ENCODE results near the gene BCL11A. TPM values are rescaled to one million over a fixed set of nuclear protein-coding genes. Genes with fewer than 3 reads are reported as not detected.

BCL11A gene
- total and polyA plus RNA-seq, 12 donors: 3.2 to 38.5 (median 22.7) TPM

GRCh38 chr2:60577682-60578283, 24.3 kb upstream of the BCL11A start:
- Histone ChIP-seq H3K27me3 (peaks cover 0 to 49% (median 39%) of the 10 kb centered on the region in 7 donors), H3K9me3 (no peaks in the 10 kb centered on the region), H3K4me1 (peaks cover 0 to 9% (median 4%) of the 10 kb centered on the region in 9 donors), H3K27ac (no peak overlapping the region), H3K4me3 (no peak overlapping the region), H3K36me3 (no peaks in the 10 kb centered on the region)
- no peak for TF ChIP-seq CTCF (IDR thresholded peaks at IDR 0.05)
- 67 to 68% methylated on average over 6 of the region's 6 CpGs for whole genome bisulfite sequencing, 2 donors
- no peak for ATAC-seq
- intact Hi-C loops (cut with DNase I): loop anchor here in 1 of 10 donors (10.0 kb wide), 1 partner anchor 1553 kb away; no protein-coding TSS in a partner anchor
- DNase-seq: no peak

- Histone ChIP-seq H3K36me3 (no peaks in the 10 kb centered on the region), H3K27ac (no peak overlapping the region), H3K4me1 (peaks cover 0 to 10% (median 4%) of the 10 kb centered on the region in 9 donors), H3K4me3 (no peak overlapping the region), H3K9me3 (no peaks in the 10 kb centered on the region), H3K27me3 (peaks cover 0 to 61% (median 53%) of the 10 kb centered on the region in 7 donors)
- DNase-seq: no peak
- WGBS, 2 donors: 92 to 95% methylated on average over 3 of the region's 3 CpGs
- intact Hi-C loops (cut with DNase I): loop anchor here in 1 of 10 donors (10.0 kb wide), 1 partner anchor 1548 kb away; no protein-coding TSS in a partner anchor
- TF ChIP-seq CTCF (IDR thresholded peaks at IDR 0.05): no peak
- no peak for ATAC-seq
Measured at GRCh38 chr2:60573251-60573650, 19.8 kb upstream of the BCL11A start.

- 7 to 9% methylated on average over 9 of the region's 9 CpGs for WGBS, 2 donors
- DNase-seq (no peak), ATAC-seq (no peak)
- H3K9me3 ChIP-seq: no peaks in the 10 kb centered on the region
- no peak overlapping the region for H3K27ac ChIP-seq
- peaks cover 0 to 91% (median 83%) of the 10 kb centered on the region in 7 donors for H3K27me3 ChIP-seq
- no peak for TF ChIP-seq CTCF (IDR thresholded peaks at IDR 0.05)
- H3K4me3 ChIP-seq: peak overlapping the region in 1 of 10 donors; percentile 33
- peaks cover 0 to 10% (median 4%) of the 10 kb centered on the region in 9 donors for H3K4me1 ChIP-seq
- intact Hi-C loops (cut with DNase I): loop anchor here in 1 of 10 donors (10.0 kb wide), 1 partner anchor 1545 kb away; no protein-coding TSS in a partner anchor
- H3K36me3 ChIP-seq: no peaks in the 10 kb centered on the region
Measured at GRCh38 chr2:60570251-60570650, 16.8 kb upstream of the BCL11A start.

- Histone ChIP-seq H3K27me3 (peaks cover 0 to 97% (median 86%) of the 10 kb centered on the region in 7 donors), H3K9me3 (no peaks in the 10 kb centered on the region), H3K27ac (no peak overlapping the region), H3K4me1 (peaks cover 0 to 10% (median 4%) of the 10 kb centered on the region in 9 donors), H3K36me3 (no peaks in the 10 kb centered on the region), H3K4me3 (peak overlapping the region in 5 of 10 donors; percentile 1 to 33 (median 13))
- 3 to 4% methylated on average over 13 of the region's 13 CpGs for WGBS, 2 donors
- DNase-seq (no peak), ATAC-seq (no peak)
- intact Hi-C loops (cut with DNase I): loop anchor here in 4 of 10 donors (5.0 to 10.0 kb wide), 4 partner anchors 1265 to 1807 kb away; no protein-coding TSS in a partner anchor
- TF ChIP-seq CTCF (IDR thresholded peaks at IDR 0.05): no peak
Measured at GRCh38 chr2:60569680-60570111, 16.2 kb upstream of the BCL11A start.

All from heart right ventricle (tissue), 16 donors.